ENCODE measurements around the gene C1QTNF1.

The C1QTNF1 gene

DNA sequence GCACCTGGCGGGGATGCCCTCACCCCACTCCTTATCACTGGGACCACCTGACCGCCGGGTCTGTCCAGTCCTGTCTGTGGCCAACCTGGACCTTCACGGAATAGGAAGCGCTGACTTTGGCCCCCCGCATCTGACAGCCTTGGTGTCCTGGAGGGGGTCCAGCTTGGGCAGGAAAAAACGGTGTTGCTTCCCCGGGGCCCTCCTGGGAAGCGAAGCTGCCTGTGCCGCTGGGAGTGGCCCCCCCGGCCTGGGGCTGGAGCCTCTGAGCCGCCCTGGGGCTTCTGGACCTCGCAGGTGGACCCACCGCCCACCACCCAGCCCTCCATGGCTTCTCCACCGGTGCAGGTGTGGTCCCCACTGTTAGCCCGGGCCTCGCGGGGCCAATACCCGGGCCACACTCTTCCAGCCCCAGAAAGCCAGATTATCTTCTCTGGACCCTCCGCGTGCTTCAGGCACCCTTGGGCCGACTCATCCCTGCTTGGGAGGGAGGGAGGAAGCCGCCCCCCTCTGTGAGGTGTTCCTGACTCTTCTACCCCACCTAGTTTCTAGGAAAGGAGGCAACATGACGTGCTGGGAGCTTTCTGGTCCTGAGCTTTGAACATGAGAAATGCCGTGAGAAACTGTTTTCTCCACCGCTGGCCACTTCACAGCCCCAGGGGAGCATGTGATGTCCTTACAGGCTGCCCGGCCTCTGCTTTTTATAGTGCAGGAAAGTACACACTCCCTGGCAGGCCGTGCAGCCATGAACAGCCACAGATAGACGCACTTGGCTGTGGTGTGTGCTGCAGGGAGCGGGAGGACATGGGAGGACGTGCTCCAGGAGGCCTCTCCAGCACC, 1.1 kb downstream of the C1QTNF1 start:
- H3K9ac ChIP-seq: no peak overlapping the region
- H3K4me1 ChIP-seq: peaks cover 41% of the 10 kb centered on the region
- TF ChIP-seq, protein P1, sequence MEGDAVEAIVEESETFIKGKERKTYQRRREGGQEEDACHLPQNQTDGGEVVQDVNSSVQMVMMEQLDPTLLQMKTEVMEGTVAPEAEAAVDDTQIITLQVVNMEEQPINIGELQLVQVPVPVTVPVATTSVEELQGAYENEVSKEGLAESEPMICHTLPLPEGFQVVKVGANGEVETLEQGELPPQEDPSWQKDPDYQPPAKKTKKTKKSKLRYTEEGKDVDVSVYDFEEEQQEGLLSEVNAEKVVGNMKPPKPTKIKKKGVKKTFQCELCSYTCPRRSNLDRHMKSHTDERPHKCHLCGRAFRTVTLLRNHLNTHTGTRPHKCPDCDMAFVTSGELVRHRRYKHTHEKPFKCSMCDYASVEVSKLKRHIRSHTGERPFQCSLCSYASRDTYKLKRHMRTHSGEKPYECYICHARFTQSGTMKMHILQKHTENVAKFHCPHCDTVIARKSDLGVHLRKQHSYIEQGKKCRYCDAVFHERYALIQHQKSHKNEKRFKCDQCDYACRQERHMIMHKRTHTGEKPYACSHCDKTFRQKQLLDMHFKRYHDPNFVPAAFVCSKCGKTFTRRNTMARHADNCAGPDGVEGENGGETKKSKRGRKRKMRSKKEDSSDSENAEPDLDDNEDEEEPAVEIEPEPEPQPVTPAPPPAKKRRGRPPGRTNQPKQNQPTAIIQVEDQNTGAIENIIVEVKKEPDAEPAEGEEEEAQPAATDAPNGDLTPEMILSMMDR (IDR thresholded peaks at IDR 0.05): no peak
- H3K4me2 ChIP-seq (ENCODE audit: low read length): peak overlapping the region; percentile 60
- H3K4me3 ChIP-seq (ENCODE audit: low read depth, low read length): peak overlapping the region; percentile 66
- H3K36me3 ChIP-seq (ENCODE audit: control insufficient read depth, insufficient read depth, low read length): no peaks in the 10 kb centered on the region
- H3K79me2 ChIP-seq: no peaks in the 10 kb centered on the region
- peak overlapping the region; percentile 84 for H2AFZ ChIP-seq
- no peaks in the 10 kb centered on the region for H3K27me3 ChIP-seq (ENCODE audit: control insufficient read depth, insufficient read depth, low read length)
- peak overlapping the region; percentile 74 for H3K27ac ChIP-seq
- H3K9me3 ChIP-seq (ENCODE audit: control insufficient read depth, low read length): no peaks in the 10 kb centered on the region

DNA sequence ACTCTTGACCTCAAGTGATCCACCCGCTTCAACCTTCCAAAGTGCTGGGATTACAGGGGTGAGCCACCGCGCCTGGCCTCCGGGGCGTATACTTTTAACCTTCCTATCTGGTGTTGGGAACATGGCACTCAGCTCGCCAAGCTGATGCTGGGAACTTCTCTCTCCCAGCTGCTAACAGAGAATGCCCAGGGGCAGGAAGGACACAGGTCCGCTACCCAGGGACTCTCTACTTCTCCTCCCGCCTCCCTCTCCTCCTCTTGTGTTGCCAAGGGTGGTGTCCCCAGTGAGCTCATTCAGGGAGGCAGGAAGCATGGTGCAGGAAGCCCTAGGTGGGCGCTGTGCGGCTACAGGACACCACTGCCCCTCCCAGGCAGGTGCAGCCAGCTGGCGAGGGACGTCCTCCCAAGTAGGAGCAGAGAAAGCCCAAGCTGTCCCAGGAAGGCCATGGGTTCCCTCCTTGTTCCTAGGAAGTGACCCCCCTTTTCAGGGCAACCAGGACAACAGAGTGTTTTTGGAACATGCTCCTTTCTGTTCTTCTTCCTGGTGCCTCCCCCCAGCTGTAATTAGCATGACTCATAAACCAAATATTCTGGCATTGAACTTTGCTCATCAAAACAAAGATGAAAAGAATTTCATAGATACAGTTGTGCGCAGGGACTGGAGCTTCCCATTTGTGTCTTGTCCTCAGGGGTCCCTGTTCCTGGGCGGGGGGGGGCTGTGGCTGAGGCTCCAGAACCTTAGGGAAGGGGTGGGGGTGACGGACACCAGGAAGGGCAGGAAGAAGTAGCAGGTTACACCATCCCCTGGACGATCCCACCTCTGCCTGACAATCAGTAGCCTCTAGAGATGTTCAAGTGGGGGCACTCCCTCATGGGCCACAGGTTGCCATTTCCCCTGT, 2.7 kb downstream of the C1QTNF1 start:
- TF ChIP-seq, protein P1 (IDR thresholded peaks at IDR 0.05): no peak
- peak overlapping the region; percentile 70 for H3K4me3 ChIP-seq (ENCODE audit: low read depth, low read length)

DNA sequence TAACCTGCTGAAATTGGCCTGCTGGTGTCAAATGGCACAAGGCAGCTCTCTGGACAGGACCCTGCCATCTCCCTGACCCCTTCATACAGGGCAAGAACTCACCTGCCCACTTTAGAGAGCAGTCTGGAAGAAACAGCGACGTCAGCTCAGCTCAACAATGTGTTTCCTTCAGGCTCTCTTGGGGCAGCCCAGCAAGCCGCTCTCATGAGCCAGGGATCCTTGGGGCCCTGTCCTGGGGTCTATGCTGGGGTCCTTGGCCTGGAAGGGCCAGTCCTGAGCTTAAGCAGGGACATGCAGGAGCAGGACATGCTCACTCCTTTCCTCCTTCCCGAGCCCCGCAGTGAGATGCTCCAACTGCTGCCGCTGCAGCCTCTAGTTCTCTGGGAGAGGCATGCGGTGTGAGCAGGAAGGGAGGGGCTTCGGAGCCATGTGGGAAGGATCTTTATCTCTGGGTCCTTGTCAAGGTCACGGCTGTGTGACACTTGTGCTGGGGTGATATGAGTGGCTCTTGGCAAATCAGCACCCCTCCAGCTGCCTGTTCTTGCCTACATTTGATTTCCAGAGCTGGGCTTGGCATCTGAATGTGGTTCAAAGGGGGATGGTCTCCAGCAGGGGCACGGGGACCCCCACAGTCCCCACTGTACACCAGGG, 3.4 kb downstream of the C1QTNF1 start:
- Histone ChIP-seq H3K9me3 (ENCODE audit: control insufficient read depth, low read length) (no peaks in the 10 kb centered on the region), H3K27me3 (ENCODE audit: control insufficient read depth, insufficient read depth, low read length) (no peaks in the 10 kb centered on the region), H3K4me3 (ENCODE audit: low read depth, low read length) (peak overlapping the region; percentile 70), H3K9ac (no peak overlapping the region), H3K79me2 (no peaks in the 10 kb centered on the region), H3K36me3 (ENCODE audit: control insufficient read depth, insufficient read depth, low read length) (no peaks in the 10 kb centered on the region), H3K27ac (peak overlapping the region; percentile 97), H2AFZ (peak overlapping the region; percentile 68), H3K4me1 (peaks cover 38% of the 10 kb centered on the region), H3K4me2 (ENCODE audit: low read length) (peak overlapping the region; percentile 60)
- TF ChIP-seq, protein P1 (IDR thresholded peaks at IDR 0.05): no peak

More for the DNA sequence above, 2.7 kb downstream of the C1QTNF1 start:
- H3K9me3 ChIP-seq (ENCODE audit: control insufficient read depth, low read length): no peaks in the 10 kb centered on the region
- peak overlapping the region; percentile 97 for H3K27ac ChIP-seq
- peaks cover 38% of the 10 kb centered on the region for H3K4me1 ChIP-seq
- no peaks in the 10 kb centered on the region for H3K27me3 ChIP-seq (ENCODE audit: control insufficient read depth, insufficient read depth, low read length)
- H3K4me2 ChIP-seq (ENCODE audit: low read length): peak overlapping the region; percentile 60
- H3K79me2 ChIP-seq: no peaks in the 10 kb centered on the region
- no peaks in the 10 kb centered on the region for H3K36me3 ChIP-seq (ENCODE audit: control insufficient read depth, insufficient read depth, low read length)
- peak overlapping the region; percentile 68 for H2AFZ ChIP-seq
- H3K9ac ChIP-seq: no peak overlapping the region

DNA sequence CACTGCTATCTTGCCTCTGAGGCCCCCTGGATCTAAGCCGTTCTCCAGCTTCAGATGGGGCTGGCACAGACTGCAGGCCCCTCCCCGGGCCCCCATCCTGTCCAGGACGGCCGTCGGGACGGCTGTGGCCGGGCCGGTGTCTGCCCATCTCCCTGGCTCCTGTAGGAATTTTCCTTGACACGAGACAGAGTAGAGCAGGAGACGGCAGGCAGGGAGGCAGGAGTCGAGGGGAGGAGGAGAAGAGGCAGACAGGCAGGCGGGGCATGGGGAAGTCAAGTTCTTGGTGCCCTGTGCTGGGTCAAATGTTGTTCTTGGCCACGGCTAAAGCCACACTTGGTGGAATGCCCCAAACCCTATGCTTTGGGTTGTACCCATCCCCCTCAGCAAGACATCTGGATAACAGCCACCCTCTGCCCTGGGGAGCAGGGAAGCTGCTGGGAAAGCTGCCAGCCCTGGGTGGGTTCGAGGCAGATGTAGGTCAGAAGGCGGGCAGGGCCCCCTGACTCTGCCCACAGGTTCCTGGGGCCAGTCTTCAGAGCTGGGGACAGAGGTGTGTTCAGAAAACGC, 4.0 kb downstream of the C1QTNF1 start:
- no peaks in the 10 kb centered on the region for H3K36me3 ChIP-seq (ENCODE audit: control insufficient read depth, insufficient read depth, low read length)
- H3K4me1 ChIP-seq: peaks cover 38% of the 10 kb centered on the region
- peak overlapping the region; percentile 97 for H3K27ac ChIP-seq
- peak overlapping the region; percentile 70 for H3K4me3 ChIP-seq (ENCODE audit: low read depth, low read length)
- H3K9me3 ChIP-seq (ENCODE audit: control insufficient read depth, low read length): no peaks in the 10 kb centered on the region
- H3K9ac ChIP-seq: no peak overlapping the region
- TF ChIP-seq, protein P1 (IDR thresholded peaks at IDR 0.05): no peak
- peak overlapping the region; percentile 60 for H3K4me2 ChIP-seq (ENCODE audit: low read length)
- H2AFZ ChIP-seq: peak overlapping the region; percentile 68
- H3K27me3 ChIP-seq (ENCODE audit: control insufficient read depth, insufficient read depth, low read length): no peaks in the 10 kb centered on the region
- H3K79me2 ChIP-seq: no peaks in the 10 kb centered on the region

All from parathyroid adenoma (tissue), 2 donors.